DMS79 treated with DMSO at 0.1 percent for 48 hours (cell line): Measurements from ENCODE around the gene PRKCA.
"Not testable (repeated sequence)": the region's sequence is repeated elsewhere in the genome, so short reads cannot be mapped to it uniquely, and the experiment has no call there.

Experiments
- DNase-seq: peaks from one replicate; lab custom pipeline; 2025; lab: John Stamatoyannopoulos, UW

The PRKCA gene

DNA sequence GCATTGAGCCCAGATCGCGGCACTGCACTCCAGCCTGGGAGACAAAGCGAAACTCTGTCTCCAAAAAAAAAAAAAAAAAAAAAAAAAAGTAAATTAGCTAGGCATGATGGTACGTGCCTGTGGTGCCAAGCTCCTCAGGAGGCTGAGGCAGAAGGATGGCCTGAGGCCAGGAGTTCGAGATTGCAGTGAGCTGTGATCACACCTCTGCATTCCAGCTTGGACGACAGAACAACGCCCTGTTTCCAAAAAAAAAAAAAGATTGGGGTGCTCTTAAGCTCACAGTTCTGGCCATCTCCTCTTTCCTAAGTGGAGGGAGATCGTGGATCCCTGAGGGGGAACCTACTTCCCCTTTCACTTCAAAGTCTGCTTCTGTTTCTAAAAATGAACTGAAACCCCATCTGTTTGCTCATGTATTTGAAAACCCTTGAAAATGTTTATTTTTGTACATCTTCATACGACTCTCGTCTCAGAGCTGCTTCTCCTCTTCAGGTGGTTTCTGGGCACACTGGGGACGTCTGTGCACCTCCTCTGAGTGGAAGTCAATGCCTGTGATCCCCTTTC, 138.8 kb downstream of the PRKCA start:
- peak; percentile 37 for DNase-seq

DNA sequence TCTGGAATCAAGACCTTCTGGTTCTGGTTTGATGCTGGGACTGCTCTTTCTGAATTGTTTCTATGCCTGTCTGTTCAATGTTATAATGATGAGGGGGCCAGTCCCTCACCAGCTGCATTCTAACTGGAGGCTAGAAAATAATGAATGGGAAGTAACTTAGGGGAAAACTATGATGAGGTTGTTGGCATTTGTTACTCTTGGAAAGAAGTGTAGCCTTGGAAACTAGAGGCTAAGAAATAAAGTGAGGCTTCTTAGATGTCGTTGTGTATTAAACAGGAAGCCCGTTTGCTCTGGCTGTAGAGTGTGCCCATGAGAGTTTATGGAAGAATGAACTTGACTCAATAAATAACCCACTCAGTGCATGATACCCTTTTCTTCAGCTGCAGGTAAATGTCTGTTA, 140.8 kb downstream of the PRKCA start:
- DNase-seq, result no peak

DNA sequence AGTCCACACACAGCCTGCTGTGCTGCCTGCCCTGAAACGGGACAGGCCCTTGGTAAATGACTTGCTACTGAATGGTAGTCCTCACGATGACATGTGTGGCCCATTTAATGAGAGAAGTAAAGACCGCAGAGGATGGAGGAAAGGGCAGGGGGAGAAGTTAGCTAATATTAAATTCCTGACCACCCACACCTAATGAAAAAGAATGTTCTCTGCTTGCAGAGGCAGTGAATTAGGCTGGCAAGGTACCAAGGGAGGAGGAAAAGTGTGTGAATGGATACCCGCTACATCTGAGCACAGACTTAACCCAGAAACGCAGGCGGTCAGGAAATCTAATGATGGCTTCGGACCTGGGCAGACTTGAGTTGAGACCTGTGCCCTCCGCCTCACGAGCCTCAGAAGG, 141.2 kb downstream of the PRKCA start:
- DNase-seq, result no peak

DNA sequence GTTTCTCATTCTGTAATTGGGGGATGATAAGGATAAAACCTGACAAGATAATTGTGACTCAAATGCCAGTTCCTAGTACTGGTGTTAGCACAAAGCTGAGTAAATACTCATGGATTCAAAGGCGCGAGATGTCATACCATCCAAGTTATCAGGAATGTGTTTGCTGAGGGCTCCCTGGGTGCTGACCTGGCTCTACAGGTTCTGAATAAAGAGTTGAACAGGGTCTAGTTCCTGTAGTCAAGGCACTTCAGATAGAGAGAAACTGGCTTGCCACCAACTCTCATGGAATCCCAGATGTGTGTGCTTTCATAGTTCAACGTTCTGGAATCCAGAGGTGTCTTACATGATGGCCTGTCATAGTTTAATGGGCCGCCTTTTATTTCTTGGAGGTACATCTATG, 141.6 kb downstream of the PRKCA start:
- DNase-seq, result no peak

DNA sequence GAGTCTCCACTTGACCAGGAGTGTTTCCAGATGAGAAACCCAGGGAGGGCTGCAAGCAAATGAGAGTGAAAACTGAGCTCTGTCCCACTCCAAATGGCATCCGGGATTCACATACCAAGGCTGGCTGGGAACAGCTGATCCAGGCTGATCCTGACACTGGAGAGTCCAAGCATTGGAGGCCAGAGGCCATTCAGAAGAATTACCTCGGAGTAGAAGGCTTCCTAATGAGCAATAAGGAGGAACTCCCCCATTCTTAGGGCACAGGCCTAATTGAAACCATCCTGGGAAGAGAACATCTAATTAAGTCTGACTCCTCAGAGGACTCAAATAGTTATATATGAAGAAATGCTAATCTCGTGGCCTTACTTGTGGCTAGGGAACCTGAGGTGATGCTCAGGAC, 142.8 kb downstream of the PRKCA start:
- DNase-seq, result peak; percentile 25

DNA sequence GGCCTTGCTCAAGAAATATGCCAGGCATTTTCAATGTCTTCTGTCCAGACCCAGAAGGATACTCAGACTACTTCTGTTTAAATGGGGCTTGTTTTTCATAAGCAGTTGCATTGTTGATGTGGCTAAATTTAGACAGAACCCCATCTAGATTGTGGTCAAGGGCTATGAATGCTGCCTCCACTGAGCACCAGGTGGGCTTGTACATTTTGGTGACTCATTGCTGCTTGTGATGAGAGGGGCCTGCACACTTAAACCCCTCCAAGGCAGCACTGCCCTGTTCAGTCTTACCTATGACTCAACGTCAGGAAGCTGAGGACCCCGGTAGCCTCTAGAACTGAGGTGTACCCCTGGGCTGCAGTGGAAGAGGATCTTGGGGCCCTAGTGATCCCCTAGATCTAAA, 144.0 kb downstream of the PRKCA start:
- DNase-seq, result no peak

DNA sequence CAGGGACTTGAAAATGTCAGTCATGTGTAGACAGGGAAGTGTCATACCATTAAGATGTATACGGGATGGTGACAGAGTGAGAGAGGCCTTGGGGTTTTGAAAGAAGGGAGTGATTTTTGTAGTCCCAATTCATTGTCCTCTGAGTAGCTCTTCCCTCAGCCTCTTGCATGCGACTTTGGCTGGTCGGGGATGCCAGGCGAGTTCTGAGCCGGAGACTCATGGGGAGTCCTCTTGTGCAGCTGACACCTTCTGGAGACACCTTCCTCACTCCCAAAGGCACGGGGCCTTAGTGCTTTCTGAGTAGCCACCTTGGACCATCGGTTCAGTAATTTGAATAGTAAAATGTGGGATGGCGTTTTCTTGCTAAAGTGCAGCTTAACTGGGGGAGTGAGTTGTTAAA, 144.7 kb downstream of the PRKCA start:
- no peak for DNase-seq

DNA sequence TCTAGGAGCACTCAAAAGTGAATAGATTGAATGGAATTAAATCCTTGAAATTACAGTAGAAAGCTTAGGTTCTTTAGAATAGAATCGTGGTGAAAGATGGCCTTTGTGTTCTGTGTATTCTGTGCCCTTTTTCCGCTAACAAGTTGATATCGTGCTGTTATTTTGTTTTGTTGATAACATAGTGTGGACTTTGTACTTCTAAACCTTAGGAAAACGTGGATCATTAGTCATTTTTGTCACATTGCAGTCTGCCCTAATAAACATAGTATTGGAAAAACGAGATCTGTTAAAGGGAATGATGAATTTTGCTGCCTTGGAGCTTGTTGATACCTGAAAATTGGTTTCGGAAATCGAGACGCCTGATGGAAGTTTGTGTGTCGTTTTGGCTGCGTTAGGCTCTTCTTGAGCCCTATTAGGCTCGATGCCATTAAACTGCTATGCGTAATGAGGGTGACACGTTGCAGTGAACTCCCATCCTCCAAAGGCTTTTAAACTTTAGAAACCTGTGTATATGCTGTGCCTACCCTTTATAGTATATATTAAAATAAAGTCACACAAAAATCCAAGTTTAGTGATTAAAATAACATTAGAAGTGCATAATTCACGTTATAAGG, 145.7 kb downstream of the PRKCA start:
- no peak for DNase-seq

DNA sequence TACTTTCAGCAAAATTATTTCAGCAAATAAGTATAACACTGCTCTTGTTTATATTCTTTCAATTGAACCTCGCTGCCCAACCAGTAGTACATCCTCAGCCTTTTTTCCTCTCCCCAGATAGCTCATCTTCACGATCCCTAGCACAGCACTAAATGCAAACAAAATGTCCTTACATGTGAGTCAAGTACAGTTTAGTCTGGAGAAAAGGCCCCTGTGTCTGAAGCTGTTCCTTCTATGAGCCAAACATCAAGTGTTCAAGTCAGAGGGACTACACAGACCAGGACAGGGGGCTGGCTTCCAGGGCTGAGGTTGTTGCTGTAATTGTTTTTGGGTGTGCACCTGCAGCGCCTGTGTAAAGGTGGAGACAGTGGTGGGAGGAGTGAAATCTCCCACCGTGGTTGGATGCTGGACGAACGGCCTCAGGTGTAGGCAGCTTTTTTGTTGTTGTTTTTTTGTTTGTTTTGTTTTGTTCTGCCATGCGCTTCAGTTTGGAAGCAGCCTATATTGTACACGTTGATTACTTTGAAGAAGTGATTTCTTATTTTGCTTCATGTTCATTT, 147.1 kb downstream of the PRKCA start:
- no peak for DNase-seq

DNA sequence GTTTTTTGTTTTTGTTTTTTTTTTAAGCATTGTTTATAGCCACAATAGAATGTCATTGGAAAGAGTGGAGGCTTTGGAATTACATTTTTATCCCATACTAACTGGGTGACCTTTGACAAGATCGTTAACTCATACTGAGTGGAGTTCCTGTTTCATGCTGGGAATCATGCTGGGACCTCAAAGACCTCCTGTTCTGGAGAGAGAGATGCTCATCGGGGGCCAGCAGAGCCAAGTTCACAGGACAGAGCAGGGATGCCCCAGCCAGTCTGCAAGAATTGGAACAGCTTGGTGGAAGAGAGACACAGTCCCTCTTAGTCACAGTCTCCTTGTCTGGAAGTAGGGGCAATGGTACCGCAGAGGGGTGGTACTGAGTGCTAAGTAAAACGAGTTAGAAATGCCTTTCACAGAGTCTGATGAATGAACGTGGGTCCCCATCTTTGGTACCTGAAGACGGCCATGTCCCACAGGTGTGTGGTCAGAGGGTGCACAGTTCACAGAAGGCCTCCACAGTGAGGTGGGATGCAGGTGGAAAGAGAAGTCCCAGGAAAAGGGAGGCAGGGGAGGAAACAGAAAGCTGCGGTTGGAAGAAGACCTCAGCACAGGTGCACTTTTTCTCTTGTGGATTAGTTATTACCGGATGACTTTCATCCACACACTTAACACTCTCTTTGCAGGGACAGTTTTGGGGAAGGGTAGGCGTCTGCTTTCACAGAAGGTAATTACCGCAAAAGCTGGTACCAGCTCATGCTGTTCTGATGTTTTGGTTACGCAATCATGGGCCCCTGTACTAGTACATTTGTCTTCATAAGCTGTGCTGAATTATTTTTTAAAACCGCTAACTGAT, 147.8 kb downstream of the PRKCA start:
- DNase-seq, result no peak

DNA sequence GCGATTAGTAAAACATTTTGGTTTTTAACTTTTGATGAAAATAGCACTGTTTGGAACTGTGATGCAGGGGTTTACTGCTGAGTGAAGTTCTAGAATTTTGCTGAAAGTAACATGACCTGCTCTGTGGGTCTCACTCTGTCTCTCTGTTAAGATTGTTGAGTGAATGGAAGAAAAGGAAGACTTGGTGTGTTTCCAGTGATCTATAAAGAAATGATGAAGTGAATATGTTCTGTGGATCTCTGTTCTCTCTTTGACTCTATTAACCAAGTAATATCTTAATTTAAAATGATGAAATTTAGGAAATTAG, 148.4 kb downstream of the PRKCA start:
- DNase-seq, result no peak

DNA sequence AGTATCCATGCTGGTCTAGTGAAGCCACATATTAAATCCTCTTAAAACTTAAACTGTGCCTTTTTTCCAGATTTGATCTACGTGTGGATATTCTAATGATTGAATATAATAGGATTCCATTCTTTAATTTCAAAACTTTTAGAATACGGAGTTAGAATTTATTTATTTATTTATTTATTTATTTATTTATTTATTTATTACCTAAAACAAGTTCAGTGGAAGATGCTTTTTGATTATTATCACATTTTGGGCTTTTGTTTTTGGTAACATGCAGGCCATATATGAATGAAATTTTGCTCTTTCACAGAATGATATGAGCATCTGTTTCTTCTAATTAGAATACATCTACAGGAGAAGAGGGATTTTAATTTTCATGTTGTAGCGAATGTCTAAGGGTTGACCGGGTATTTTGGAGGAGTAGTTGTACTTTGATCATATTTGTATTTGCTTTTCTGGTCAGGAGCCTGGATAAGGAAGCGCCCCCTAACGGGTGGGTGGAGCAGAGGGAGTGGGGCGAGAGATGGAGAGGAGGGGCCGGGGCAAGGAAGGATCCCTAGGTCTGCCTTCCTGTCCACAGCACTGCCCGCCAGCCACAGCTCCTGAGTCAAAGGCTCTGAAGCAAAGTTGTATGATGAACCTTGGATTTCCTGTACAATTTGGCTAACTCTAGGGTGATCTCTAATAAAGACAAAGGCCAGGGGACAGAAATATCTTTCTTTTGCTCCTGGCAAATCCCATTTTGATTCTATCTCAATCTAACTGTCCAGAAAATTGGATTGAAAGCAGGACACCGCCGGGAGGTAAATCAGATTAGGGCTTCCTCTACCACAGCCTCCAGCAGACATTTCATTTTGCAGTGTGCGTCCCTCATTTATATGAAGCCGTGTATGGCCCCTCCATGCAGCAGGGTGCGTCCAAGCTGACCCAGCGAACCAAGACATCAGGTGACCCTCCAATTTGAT, 149.1 kb downstream of the PRKCA start:
- DNase-seq, result no peak

DNA sequence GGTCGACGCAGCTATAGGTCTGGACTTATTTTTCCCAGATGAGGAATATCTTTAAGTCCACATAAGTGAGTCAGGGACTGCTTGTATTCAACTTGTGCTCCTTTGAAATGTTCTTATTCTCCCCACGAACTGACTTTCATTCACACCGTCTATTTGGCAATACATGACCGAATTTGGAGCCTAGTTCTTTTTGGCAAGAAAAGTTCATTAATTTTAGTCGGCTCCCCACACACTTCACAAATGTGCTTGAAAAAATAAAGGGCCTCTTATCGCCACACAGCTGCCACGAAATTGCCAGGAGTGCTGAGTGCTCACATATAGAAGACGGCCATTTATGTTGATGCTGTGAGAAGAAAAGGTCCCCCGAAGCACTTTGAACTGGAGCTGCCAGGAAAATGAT, 152.6 kb downstream of the PRKCA start:
- peak; percentile 67 for DNase-seq

DNA sequence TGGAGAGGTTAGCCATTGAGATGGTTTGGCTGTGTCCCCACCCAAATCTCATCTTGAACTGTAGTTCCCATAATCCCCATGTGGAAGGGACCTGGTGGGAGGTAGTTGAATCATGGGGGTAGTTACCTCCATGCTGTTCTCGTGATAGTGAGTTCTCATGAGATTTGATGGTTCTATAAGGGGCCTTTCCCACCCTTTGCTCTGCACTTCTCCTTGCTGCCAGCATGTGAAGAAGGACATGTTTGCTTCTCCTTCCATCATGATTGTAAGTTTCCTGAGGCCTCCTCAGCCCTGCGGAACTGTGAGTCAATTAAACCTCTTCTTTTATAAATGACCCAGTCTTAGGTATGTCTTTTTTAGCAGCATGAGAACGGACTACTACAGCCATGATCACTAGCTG, 155.1 kb downstream of the PRKCA start:
- not testable (repeated sequence) for DNase-seq

DNA sequence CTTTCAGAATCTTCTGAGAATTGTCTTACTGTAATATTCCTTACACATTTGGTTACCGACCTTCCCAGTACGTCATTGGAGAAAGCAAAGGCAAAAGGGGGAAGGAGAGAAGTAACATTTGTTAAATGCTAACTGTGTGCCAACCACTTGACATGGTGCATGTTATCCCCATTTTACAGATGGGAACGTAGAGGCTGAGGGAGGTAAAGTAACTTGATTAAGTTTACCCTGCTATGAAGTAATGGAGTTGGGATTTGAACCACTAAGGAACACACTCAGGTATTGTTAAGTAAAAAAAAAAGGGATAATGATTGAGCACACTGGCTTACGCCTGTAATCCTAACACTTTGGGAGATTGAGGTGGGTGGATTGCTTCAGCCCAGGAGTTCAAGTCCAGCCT, 156.4 kb downstream of the PRKCA start:
- no peak for DNase-seq

DNA sequence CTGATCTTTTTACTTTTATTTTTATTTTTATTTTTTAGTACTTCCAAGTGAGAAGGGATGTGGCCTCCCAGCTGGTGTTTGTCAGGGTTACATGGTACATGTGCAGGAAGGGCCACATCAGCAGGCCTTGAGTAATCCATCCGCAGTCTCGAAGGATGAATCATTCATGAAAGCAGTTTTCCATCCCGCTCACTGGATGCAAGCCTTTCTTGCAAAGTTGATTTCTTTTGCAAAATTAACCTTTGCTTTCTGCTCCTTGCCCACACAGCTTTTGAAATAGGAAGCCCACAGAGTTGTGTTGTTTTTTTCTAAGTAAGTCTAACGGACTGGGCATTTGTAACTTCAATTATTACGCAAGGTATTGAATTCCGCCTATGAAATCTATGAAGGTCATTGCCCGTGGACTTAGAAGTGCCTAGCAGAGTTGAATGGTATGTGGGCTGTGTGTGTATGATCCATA, 157.4 kb downstream of the PRKCA start:
- no peak for DNase-seq

DNA sequence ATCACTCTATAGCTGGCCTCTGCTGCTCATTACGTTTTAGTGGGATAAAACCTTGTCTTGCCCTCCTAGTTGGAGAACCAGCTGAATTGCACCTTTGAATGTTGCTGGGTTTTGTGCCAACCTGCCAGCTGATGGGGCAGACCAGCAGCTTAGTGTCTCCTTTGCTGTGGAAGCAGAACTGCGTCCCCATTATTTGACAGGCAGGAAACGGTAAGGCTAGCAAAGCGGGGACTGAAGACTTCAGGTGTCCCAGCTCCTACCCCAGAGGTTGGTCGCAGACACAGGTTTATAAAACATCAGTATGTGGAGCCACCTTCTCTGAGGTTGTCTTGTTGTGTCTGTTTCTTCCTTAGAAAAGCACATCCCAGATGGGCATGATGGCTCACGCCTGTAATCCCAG, 158.1 kb downstream of the PRKCA start:
- no peak for DNase-seq

DNA sequence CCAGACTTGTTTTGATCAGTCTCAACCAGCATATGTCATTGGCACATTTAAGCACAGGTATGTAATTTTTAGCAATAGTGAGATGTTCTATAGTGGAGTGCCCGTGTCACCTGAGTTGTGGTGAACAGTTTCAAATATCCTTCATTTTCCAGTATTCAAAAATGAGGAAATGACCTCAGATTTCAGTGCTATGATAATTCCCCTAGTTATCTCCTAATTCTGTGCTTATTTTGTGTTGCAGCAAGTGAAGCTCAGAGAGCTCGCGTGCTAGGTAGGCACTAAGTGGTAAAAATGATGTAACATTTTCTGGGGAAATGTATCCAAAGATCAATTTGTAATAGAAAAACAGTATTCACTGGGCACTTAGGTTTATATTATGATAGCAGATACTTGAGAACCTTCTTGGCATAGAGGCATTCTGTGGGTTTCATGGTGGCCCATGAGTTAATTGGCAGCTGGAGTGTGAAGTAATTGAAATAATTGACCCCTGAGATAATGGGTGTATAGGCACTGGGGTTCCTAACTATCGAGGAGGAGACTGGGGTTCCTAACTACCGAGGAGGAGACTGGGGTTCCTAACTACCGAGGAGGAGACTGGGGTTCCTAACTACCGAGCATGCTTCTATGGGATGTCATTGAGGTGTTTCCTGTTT, 159.1 kb downstream of the PRKCA start:
- DNase-seq, result no peak

DNA sequence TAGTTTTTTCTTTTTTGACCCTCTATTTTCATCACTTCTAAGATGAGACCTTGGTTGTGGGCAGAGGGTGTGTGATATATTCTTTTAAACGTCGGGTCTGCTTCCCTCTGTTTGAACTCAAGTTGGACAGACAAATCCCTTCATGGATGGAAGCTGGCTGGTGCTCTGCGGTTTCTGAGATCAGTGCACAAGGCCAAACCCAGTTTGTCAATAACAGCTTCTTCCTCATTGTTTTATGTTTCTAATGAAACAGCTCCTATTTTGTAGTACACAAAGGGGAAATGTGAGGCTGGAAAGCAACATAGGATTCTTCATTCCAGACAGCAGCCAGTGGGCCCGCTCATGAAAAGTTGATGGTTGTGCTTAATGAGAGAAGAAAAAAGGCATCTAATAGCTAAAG, 159.6 kb downstream of the PRKCA start:
- DNase-seq, result no peak

DNA sequence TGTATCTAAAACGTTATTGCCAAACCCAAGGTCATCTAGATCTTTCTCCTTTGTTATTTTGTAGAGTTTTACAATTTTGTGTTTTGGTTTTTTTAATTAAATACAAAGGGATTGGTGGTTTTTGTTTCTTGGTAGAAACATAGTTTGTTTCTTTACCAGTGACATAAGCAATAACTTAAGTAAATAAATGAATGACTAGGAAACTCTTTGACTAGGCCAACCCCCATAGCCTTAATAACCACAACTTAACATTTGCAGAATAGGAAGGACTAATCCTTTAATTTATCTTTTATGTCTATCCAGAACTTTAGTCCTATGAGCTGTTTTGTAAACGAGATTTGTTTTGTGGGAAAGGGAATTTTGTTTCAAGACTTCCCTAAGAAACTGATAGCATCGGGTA, 162.5 kb downstream of the PRKCA start:
- DNase-seq, result no peak

DNA sequence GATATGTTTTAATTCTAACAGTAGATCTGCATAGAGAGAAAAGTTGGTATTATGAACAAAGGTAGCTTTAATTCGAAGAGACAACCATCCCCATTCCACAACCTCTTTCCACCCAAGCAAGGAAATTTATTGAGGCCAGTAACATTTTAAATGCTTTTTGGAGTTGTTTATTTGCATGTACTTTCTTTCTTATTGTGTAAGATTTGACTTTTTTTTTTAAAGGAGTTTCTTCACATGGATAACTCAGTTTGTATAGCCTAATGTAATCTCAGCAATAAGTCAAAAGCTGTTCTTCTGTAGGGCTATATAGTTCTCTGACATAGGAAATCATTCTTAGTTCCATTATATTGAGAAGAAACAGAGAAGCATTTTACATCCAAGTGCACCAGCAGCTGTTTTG, 163.3 kb downstream of the PRKCA start:
- no peak for DNase-seq
